Measurements from ENCODE around the gene SGCA.

Gene SGCA

DNA sequence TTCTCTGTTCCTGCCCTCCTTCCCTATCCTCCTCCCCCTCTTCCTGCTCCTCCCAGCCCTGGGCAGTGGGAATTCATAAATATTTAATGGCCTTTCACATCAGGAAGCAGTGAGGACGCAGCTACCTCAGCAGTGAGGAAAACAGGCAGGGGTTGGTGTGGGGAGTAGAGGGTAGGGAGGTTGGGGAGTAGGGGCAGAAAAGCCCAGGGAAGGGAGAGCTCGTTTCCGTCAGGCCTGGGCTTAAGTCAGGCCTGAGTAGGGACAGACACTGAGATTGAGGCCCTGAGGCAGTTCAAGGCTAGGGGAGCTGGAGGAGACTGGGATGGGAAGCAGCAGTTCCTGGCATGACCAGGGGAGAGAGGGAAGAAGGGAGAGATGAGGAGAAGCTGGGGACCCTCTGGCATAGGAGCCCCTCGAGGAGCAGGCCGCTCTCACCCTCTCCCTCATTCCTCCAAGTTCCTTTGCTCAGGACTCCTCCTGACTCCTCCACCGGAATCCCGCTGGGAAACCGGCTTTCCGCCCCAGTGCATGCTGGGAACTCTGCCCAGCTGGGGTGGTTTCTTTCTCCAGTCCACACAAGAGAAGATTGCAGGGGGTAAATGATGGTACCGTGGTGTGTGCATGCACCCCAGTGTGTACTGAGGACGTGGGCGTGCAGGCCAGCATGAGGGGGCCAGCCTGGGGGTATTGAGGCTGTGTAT lies 42.0 kb upstream of the SGCA start (continued):
- TF ChIP-seq ZNF266 (tag by site-specific recombination; IDR thresholded peaks at IDR 0.05; ENCODE audit: low read depth): no peak
- TF ChIP-seq ZBTB20 (tag by site-specific recombination; IDR thresholded peaks at IDR 0.05): no peak
- no peak for TF ChIP-seq KLF9 (tag by site-specific recombination; IDR thresholded peaks at IDR 0.05; ENCODE audit: low read depth)
- TF ChIP-seq, protein P1, sequence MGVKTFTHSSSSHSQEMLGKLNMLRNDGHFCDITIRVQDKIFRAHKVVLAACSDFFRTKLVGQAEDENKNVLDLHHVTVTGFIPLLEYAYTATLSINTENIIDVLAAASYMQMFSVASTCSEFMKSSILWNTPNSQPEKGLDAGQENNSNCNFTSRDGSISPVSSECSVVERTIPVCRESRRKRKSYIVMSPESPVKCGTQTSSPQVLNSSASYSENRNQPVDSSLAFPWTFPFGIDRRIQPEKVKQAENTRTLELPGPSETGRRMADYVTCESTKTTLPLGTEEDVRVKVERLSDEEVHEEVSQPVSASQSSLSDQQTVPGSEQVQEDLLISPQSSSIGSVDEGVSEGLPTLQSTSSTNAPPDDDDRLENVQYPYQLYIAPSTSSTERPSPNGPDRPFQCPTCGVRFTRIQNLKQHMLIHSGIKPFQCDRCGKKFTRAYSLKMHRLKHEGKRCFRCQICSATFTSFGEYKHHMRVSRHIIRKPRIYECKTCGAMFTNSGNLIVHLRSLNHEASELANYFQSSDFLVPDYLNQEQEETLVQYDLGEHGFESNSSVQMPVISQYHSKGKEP (tag by site-specific recombination; IDR thresholded peaks at IDR 0.05): no peak
- TF ChIP-seq, protein P2, sequence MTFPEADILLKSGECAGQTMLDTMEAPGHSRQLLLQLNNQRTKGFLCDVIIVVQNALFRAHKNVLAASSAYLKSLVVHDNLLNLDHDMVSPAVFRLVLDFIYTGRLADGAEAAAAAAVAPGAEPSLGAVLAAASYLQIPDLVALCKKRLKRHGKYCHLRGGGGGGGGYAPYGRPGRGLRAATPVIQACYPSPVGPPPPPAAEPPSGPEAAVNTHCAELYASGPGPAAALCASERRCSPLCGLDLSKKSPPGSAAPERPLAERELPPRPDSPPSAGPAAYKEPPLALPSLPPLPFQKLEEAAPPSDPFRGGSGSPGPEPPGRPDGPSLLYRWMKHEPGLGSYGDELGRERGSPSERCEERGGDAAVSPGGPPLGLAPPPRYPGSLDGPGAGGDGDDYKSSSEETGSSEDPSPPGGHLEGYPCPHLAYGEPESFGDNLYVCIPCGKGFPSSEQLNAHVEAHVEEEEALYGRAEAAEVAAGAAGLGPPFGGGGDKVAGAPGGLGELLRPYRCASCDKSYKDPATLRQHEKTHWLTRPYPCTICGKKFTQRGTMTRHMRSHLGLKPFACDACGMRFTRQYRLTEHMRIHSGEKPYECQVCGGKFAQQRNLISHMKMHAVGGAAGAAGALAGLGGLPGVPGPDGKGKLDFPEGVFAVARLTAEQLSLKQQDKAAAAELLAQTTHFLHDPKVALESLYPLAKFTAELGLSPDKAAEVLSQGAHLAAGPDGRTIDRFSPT (tag by site-specific recombination; IDR thresholded peaks at IDR 0.05): no peak
- TF ChIP-seq ZSCAN16 (tag by site-specific recombination; IDR thresholded peaks at IDR 0.05): no peak
- TF ChIP-seq ZNF221 (tag by site-specific recombination; IDR thresholded peaks at IDR 0.05; ENCODE audit: borderline replicate concordance): no peak
- TF ChIP-seq ZNF169 (tag by site-specific recombination; IDR thresholded peaks at IDR 0.05): no peak
- TF ChIP-seq ZNF677 (tag by site-specific recombination; IDR thresholded peaks at IDR 0.05): no peak
- TF ChIP-seq ZNF184 (tag by site-specific recombination; IDR thresholded peaks at IDR 0.05): no peak
- TF ChIP-seq GLI4 (tag by site-specific recombination; IDR thresholded peaks at IDR 0.05): peak; percentile 53; the same call in 1 of the 2 replicates
- TF ChIP-seq MEIS1 (CRISPR knock-in tag; IDR thresholded peaks at IDR 0.05; ENCODE audit: borderline replicate concordance): no peak
- TF ChIP-seq PRDM1 (tag by site-specific recombination; IDR thresholded peaks at IDR 0.05): no peak
- no peak for TF ChIP-seq ZNF223 (tag by site-specific recombination; IDR thresholded peaks at IDR 0.05)
- TF ChIP-seq, protein P3, sequence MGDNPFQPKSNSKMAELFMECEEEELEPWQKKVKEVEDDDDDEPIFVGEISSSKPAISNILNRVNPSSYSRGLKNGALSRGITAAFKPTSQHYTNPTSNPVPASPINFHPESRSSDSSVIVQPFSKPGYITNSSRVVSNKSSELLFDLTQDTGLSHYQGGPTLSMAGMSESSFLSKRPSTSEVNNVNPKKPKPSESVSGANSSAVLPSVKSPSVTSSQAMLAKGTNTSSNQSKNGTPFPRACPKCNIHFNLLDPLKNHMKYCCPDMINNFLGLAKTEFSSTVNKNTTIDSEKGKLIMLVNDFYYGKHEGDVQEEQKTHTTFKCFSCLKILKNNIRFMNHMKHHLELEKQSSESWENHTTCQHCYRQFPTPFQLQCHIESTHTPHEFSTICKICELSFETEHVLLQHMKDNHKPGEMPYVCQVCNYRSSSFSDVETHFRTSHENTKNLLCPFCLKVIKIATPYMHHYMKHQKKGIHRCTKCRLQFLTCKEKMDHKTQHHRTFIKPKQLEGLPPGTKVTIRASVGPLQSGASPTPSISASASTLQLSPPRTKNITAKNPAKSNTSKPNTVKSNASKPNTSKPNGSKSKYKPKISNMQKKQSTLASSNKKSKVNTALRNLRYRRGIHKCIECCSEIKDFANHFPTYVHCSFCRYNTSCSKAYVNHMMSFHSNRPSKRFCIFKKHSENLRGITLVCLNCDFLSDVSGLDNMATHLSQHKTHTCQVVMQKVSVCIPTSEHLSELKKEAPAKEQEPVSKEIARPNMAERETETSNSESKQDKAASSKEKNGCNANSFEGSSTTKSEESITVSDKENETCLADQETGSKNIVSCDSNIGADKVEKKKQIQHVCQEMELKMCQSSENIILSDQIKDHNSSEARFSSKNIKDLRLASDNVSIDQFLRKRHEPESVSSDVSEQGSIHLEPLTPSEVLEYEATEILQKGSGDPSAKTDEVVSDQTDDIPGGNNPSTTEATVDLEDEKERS (tag by site-specific recombination; IDR thresholded peaks at IDR 0.05): no peak
- 0 out of 2 replicates have a peak, but pooled peaks have one; percentile 49 for TF ChIP-seq ZNF2 (tag by site-specific recombination; IDR thresholded peaks at IDR 0.05)
- TF ChIP-seq ZNF174 (tag by site-specific recombination; IDR thresholded peaks at IDR 0.05): no peak
- no peak for TF ChIP-seq ZNF621 (tag by site-specific recombination; IDR thresholded peaks at IDR 0.05)
- TF ChIP-seq ZNF843 (tag by site-specific recombination; IDR thresholded peaks at IDR 0.05): no peak
- TF ChIP-seq ZNF776 (tag by site-specific recombination; IDR thresholded peaks at IDR 0.05; ENCODE audit: borderline replicate concordance): no peak
- no peak for TF ChIP-seq RBAK (tag by site-specific recombination; IDR thresholded peaks at IDR 0.05)
- no peak for TF ChIP-seq OVOL3 (tag by site-specific recombination; IDR thresholded peaks at IDR 0.05)
- TF ChIP-seq ZBTB17 (tag by site-specific recombination; IDR thresholded peaks at IDR 0.05): peak; percentile 93
- TF ChIP-seq ZNF133 (tag by site-specific recombination; IDR thresholded peaks at IDR 0.05): no peak
- TF ChIP-seq, protein P4, sequence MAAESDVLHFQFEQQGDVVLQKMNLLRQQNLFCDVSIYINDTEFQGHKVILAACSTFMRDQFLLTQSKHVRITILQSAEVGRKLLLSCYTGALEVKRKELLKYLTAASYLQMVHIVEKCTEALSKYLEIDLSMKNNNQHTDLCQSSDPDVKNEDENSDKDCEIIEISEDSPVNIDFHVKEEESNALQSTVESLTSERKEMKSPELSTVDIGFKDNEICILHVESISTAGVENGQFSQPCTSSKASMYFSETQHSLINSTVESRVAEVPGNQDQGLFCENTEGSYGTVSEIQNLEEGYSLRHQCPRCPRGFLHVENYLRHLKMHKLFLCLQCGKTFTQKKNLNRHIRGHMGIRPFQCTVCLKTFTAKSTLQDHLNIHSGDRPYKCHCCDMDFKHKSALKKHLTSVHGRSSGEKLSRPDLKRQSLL (tag by site-specific recombination; IDR thresholded peaks at IDR 0.05): no peak
- TF ChIP-seq, protein P5, sequence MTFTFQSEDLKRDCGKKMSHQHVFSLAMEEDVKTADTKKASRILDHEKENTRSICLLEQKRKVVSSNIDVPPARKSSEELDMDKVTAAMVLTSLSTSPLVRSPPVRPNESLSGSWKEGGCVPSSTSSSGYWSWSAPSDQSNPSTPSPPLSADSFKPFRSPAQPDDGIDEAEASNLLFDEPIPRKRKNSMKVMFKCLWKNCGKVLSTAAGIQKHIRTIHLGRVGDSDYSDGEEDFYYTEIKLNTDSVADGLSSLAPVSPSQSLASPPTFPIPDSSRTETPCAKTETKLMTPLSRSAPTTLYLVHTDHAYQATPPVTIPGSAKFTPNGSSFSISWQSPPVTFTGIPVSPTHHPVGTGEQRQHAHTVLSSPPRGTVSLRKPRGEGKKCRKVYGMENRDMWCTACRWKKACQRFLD (tag by site-specific recombination; IDR thresholded peaks at IDR 0.05): no peak
- no peak for TF ChIP-seq ZNF24 (tag by site-specific recombination; IDR thresholded peaks at IDR 0.05)
